MM.1S (cell line): Measurements from ENCODE around the gene VDAC1.

Experiments used
- CTCF ChIP-seq: fragments of 300-600 bp; sonication (generic); IDR thresholded peaks from 2 replicates; pipeline ENCODE4 v1.5.1; 2016; ENCODE audit warnings: antibody characterized with exemption, low read length, mixed read lengths
- EZH2phosphoT487 ChIP-seq: fragments of 300-600 bp; sonication (generic); IDR thresholded peaks from 2 replicates; pipeline ENCODE4 v1.6.1; 2018; ENCODE audit warnings: antibody characterized with exemption, low read length

- TF ChIP-seq CTCF (no peak), EZH2phosphoT487 (no peak)
Observed at GRCh38 chr5:133998042-133998441, 6.7 kb downstream of the VDAC1 start.
